Natural killer cell (primary cell): ENCODE data around the gene ZC3H15. TPM values are rescaled to one million over a fixed set of nuclear protein-coding genes. Genes with fewer than 3 reads are reported as not detected.

ENCODE experiments used
- ATAC-seq, 3 donors: fragments of 150-1000 bp in 2 of 3; fragments of 200-7000 bp in 1 of 3; cut with Tn5 transposase; 1 replicate in 1 of 3; 2 replicates in 2 of 3; pipeline ENCODE4 v1.10.0; 2021; ENCODE audit warnings: mild to moderate bottlenecking in 2 of 3, moderate library complexity in 2 of 3
- DNase-seq, 2 donors: peaks; one replicate each; pipeline versions ENCODE4 v3.0.0 to v3.0.0-alpha.2; 2013 to 2021; ENCODE audit warnings: mixed read lengths in 1 of 2
- H3K27ac ChIP-seq: one replicate; pipeline ENCODE4 v1.5.1; 2013; ENCODE audit warnings: mild to moderate bottlenecking, low read length
- H3K27me3 ChIP-seq: one replicate; pipeline ENCODE4 v1.6.1; 2013; ENCODE audit warnings: low read length; ENCODE audit not compliant: control insufficient read depth, insufficient read depth
- H3K36me3 ChIP-seq: one replicate; pipeline ENCODE4 v1.6.1; 2013; ENCODE audit warnings: low read length; ENCODE audit not compliant: control insufficient read depth, insufficient read depth
- H3K4me1 ChIP-seq: one replicate; pipeline ENCODE4 v1.6.1; 2013; ENCODE audit warnings: low read length; ENCODE audit not compliant: control insufficient read depth, insufficient read depth
- H3K4me3 ChIP-seq: one replicate; pipeline ENCODE4 v1.5.1; 2013; ENCODE audit warnings: low read length
- H3K9me3 ChIP-seq: one replicate; pipeline ENCODE4 v1.6.1; 2013; ENCODE audit warnings: low read length; ENCODE audit not compliant: control insufficient read depth, insufficient read depth
- H3K27ac Mint-ChIP-seq, 2 donors: one replicate each; pipeline ENCODE4 v1.8.0; 2022; ENCODE audit warnings: mild to moderate bottlenecking in 2 of 2, mixed read lengths in 2 of 2, moderate library complexity in 1 of 2
- H3K27me3 Mint-ChIP-seq, 2 donors: one replicate each; pipeline ENCODE4 v1.8.0; 2022; ENCODE audit warnings: low read depth in 2 of 2, mixed read lengths in 2 of 2
- H3K36me3 Mint-ChIP-seq: one replicate; pipeline ENCODE4 v1.8.0; 2022; ENCODE audit warnings: mixed read lengths
- H3K4me1 Mint-ChIP-seq, 2 donors: one replicate each; pipeline ENCODE4 v1.8.0; 2022; ENCODE audit warnings: mixed read lengths in 2 of 2
- H3K4me3 Mint-ChIP-seq: one replicate; pipeline ENCODE4 v1.8.0; 2022; ENCODE audit warnings: mild to moderate bottlenecking, moderate library complexity, mixed read lengths
- H3K9me3 Mint-ChIP-seq, 2 donors: one replicate each; pipeline ENCODE4 v1.8.0; 2022; ENCODE audit warnings: mixed read lengths in 2 of 2
- WGBS: methylation state at CpG from one replicate; pipeline ENCODE4 v1.1.7; 2013; ENCODE audit warnings: missing lambda C conversion rate; ENCODE audit not compliant: insufficient coverage; 5-methylcytosine and 5-hydroxymethylcytosine counted together
- intact Hi-C: fragments of 100-400 bp; cut with micrococcal nuclease; formaldehyde crosslinking; loops from one replicate; pipeline ENCODE4 v1.14.2; 2022
- total RNA-seq, 4 donors: library from RNA; stranded (reverse); fragments of 120-200 nt in 1 of 4; gene quantifications; one replicate each; pipeline versions ENCODE4 v1.2.3 to v1.2.4, GENCODE V29; 2013 to 2022
- TF ChIP-seq, protein P1 (sequence below): fragments of 200-600 bp; IDR thresholded peaks from one replicate; pipeline ENCODE4 v1.8.0; 2022; ENCODE audit warnings: antibody characterized with exemption

The ZC3H15 gene
- total RNA-seq, 3 donors from 2014 or later (not counting 1 experiment from before 2014, with no cell fraction given): 92.5 to 115 (median 106) TPM

DNA sequence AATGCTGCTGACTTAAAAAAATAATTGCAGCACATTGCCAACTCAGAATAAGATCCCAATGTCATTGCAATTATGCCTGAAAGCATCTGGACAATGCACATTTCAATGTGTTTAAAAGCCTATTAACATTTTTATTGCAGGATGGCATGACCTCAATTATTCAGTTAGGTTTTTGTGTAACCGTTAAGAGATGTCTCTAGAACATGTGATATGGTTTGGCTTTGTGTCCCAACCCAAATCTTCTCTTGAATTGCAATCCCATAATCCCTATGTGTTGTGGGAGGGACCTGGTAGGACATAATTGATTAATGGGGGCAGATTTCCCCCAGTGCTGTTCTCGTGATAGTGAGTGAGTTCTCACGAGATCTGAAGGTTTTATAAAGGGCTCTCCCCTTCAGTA is 43.2 kb upstream of the ZC3H15 start:
- Mint-ChIP-seq H3K27me3 (no peaks in the 10 kb centered on the region), H3K27ac (no peak overlapping the region), H3K9me3 (peaks cover 0 to 4% of the 10 kb centered on the region in 2 donors), H3K4me3 (no peak overlapping the region), H3K4me1 (no peaks in the 10 kb centered on the region), H3K36me3 (no peaks in the 10 kb centered on the region)
- Histone ChIP-seq H3K27me3 (no peaks in the 10 kb centered on the region), H3K4me3 (no peak overlapping the region), H3K4me1 (no peaks in the 10 kb centered on the region), H3K27ac (no peak overlapping the region), H3K9me3 (no peaks in the 10 kb centered on the region), H3K36me3 (no peaks in the 10 kb centered on the region)
- 94% methylated on average over 3 of the region's 3 CpGs for WGBS
- TF ChIP-seq, protein P1, sequence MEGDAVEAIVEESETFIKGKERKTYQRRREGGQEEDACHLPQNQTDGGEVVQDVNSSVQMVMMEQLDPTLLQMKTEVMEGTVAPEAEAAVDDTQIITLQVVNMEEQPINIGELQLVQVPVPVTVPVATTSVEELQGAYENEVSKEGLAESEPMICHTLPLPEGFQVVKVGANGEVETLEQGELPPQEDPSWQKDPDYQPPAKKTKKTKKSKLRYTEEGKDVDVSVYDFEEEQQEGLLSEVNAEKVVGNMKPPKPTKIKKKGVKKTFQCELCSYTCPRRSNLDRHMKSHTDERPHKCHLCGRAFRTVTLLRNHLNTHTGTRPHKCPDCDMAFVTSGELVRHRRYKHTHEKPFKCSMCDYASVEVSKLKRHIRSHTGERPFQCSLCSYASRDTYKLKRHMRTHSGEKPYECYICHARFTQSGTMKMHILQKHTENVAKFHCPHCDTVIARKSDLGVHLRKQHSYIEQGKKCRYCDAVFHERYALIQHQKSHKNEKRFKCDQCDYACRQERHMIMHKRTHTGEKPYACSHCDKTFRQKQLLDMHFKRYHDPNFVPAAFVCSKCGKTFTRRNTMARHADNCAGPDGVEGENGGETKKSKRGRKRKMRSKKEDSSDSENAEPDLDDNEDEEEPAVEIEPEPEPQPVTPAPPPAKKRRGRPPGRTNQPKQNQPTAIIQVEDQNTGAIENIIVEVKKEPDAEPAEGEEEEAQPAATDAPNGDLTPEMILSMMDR: no peak
- ATAC-seq (no peak), DNase-seq (no peak)
- intact Hi-C loops: no loop called here

DNA sequence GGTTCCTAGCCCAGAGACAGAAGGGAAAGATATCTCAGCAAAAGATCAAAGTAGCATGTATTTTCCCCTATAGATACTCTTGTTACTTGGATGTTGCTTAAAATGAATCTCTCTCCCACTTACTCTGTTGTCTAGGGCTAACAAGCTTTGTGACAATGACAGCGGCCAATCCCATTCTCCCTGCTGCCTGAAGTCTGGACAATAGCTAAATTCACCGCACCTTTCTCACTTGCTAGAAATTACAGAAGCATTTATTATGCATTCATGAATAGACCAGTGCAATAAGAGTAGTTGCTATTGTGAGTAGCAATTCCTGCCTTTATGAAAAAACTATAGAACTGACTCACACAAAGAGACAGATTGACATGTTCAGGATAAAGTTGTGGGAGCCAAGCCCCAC is 42.2 kb upstream of the ZC3H15 start:
- intact Hi-C loops: no loop called here
- TF ChIP-seq, protein P1: no peak
- no peak overlapping the region for H3K4me3 Mint-ChIP-seq
- H3K27ac ChIP-seq: no peak overlapping the region
- H3K4me3 ChIP-seq: no peak overlapping the region
- no peak for ATAC-seq
- H3K27ac Mint-ChIP-seq: no peak overlapping the region
- no peaks in the 10 kb centered on the region for H3K36me3 Mint-ChIP-seq
- H3K9me3 ChIP-seq: no peaks in the 10 kb centered on the region
- no peaks in the 10 kb centered on the region for H3K4me1 Mint-ChIP-seq
- DNase-seq: no peak
- H3K4me1 ChIP-seq: no peaks in the 10 kb centered on the region
- 100% methylated on average over 2 of the region's 2 CpGs for WGBS
- H3K27me3 Mint-ChIP-seq: no peaks in the 10 kb centered on the region
- H3K9me3 Mint-ChIP-seq: peaks cover 0 to 3% of the 10 kb centered on the region in 2 donors
- H3K36me3 ChIP-seq: no peaks in the 10 kb centered on the region
- H3K27me3 ChIP-seq: no peaks in the 10 kb centered on the region

DNA sequence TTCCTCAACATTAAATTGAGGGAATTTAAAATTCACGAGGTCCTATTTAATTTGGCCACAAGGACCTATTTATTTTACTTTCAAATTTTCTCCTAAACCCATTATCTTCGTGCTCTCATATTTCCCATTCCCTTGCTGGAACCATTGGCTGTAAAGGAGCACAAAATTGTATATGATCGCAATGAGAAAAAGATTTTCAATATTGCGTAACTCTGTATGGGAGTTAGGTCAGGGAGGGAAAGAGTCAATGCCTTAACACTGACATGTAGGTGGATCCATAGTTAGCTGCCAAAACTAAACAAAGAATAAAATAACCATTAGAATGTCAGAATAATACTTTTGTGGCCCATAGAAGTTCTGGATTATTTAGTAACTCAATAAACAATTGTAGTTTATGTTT is 40.6 kb upstream of the ZC3H15 start:
- ATAC-seq (no peak), DNase-seq (no peak)
- Mint-ChIP-seq H3K9me3 (no peaks in the 10 kb centered on the region), H3K36me3 (no peaks in the 10 kb centered on the region), H3K27ac (no peak overlapping the region), H3K27me3 (no peaks in the 10 kb centered on the region), H3K4me3 (no peak overlapping the region), H3K4me1 (no peaks in the 10 kb centered on the region)
- no peaks in the 10 kb centered on the region for H3K4me1 ChIP-seq
- no peak overlapping the region for H3K27ac ChIP-seq
- TF ChIP-seq, protein P1: no peak
- H3K9me3 ChIP-seq: no peaks in the 10 kb centered on the region
- H3K4me3 ChIP-seq: no peak overlapping the region
- 89% methylated on average over 4 of the region's 4 CpGs for WGBS
- H3K27me3 ChIP-seq: no peaks in the 10 kb centered on the region
- no peaks in the 10 kb centered on the region for H3K36me3 ChIP-seq
- intact Hi-C loops: no loop called here

DNA sequence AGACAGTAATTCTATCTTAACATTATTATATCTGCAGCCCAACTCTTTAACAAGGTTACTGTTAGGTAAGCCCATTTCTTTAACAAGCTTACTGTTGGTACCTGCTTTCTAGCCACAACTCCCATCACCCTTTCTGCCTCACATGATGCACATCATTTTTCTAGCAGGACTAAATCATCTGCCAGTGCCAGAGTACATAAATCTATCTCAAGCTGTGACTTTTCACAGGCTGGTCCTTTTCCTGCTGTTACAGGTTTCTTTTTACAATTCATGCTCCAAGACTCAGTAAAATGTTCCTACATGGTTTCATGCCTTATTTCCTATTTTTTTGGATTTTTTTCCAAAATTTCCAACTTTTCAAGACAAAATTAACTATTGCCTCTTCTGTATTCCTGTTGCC is 30.4 kb upstream of the ZC3H15 start:
- peaks cover 0 to 4% of the 10 kb centered on the region in 2 donors for H3K4me1 Mint-ChIP-seq
- no peaks in the 10 kb centered on the region for H3K27me3 Mint-ChIP-seq

More for the DNA sequence above, 30.4 kb upstream of the ZC3H15 start:
- Histone ChIP-seq H3K9me3 (no peaks in the 10 kb centered on the region), H3K4me3 (no peak overlapping the region), H3K27me3 (no peaks in the 10 kb centered on the region), H3K4me1 (no peaks in the 10 kb centered on the region), H3K36me3 (peaks cover 4% of the 10 kb centered on the region), H3K27ac (no peak overlapping the region)
- Mint-ChIP-seq H3K9me3 (no peaks in the 10 kb centered on the region), H3K4me3 (no peak overlapping the region), H3K27ac (no peak overlapping the region), H3K36me3 (no peaks in the 10 kb centered on the region)
- intact Hi-C loops: no loop called here
- ATAC-seq: no peak
- TF ChIP-seq, protein P1: no peak
- DNase-seq: no peak
